Left lobe of liver (tissue), 2 donors: Measurements from ENCODE around the gene PAMR1. TPM values are rescaled to one million over a fixed set of nuclear protein-coding genes. Genes with fewer than 3 reads are reported as not detected.

ENCODE experiments used
- ATAC-seq: fragments of 200-7000 bp; cut with Tn5 transposase; one replicate; pipeline ENCODE4 v1.9.1; 2020; ENCODE audit warnings: mild to moderate bottlenecking, moderate library complexity
- DNase-seq: peaks from one replicate; pipeline ENCODE4 v3.0.0-alpha.2; 2020; ENCODE audit warnings: low spot score
- total RNA-seq: library from RNA; stranded (reverse); gene quantifications from one replicate; pipeline ENCODE4 v1.2.1, GENCODE V29; 2021
- donor health status: DM: no; HTN: no; CAD: no; lungs with moderate emphysema.
- donor health status: DM: no; HTN: yes; CAD: no.

Gene PAMR1
- total RNA-seq, 1 donor from 2014 or later: 1.8 TPM

- ATAC-seq: no peak
Measured at GRCh38 chr11:35501776-35502175, 23.6 kb downstream of the PAMR1 start.

GRCh38 chr11:35500744-35501143 is 24.7 kb downstream of the PAMR1 start:
- DNase-seq (no peak), ATAC-seq (no peak)

More at GRCh38 chr11:35501776-35502175, 23.6 kb downstream of the PAMR1 start:
- DNase-seq: no peak

- ATAC-seq (no peak), DNase-seq (no peak)
Measured at GRCh38 chr11:35496416-35496815, 29.0 kb downstream of the PAMR1 start.

- DNase-seq: no peak
- no peak for ATAC-seq
Measured at GRCh38 chr11:35494957-35495490, 30.4 kb downstream of the PAMR1 start.

- DNase-seq (no peak), ATAC-seq (no peak)
Measured at GRCh38 chr11:35491231-35491871, 34.1 kb downstream of the PAMR1 start.

- ATAC-seq: no peak
Measured at GRCh38 chr11:35488117-35488516, 37.3 kb downstream of the PAMR1 start.

GRCh38 chr11:35487532-35488078 is 37.8 kb downstream of the PAMR1 start:
- ATAC-seq: peak; percentile 25

More at GRCh38 chr11:35488117-35488516, 37.3 kb downstream of the PAMR1 start:
- DNase-seq: no peak

GRCh38 chr11:35486934-35487333 is 38.5 kb downstream of the PAMR1 start:
- peak; percentile 42 for ATAC-seq
- DNase-seq: no peak

More at GRCh38 chr11:35487532-35488078, 37.8 kb downstream of the PAMR1 start:
- no peak for DNase-seq

- ATAC-seq (no peak), DNase-seq (no peak)
Measured at GRCh38 chr11:35486446-35486845, 39.0 kb downstream of the PAMR1 start.

GRCh38 chr11:35485656-35486322 is 39.6 kb downstream of the PAMR1 start:
- DNase-seq (peak; percentile 65), ATAC-seq (peak; percentile 95)

GRCh38 chr11:35484435-35484834 is 41.0 kb downstream of the PAMR1 start:
- DNase-seq (no peak), ATAC-seq (no peak)

GRCh38 chr11:35483131-35483820 is 42.1 kb downstream of the PAMR1 start:
- no peak for DNase-seq
- no peak for ATAC-seq

- ATAC-seq (no peak), DNase-seq (no peak)
Measured at GRCh38 chr11:35479731-35480130, 45.7 kb downstream of the PAMR1 start.

- ATAC-seq: peak; percentile 81
- peak; percentile 59 for DNase-seq
Measured at GRCh38 chr11:35478471-35479091, 46.8 kb downstream of the PAMR1 start.

GRCh38 chr11:35477901-35478300 is 47.5 kb downstream of the PAMR1 start:
- ATAC-seq (no peak), DNase-seq (no peak)

GRCh38 chr11:35474688-35475087 is 50.7 kb downstream of the PAMR1 start:
- DNase-seq (no peak), ATAC-seq (no peak)

- ATAC-seq (no peak), DNase-seq (no peak)
Measured at GRCh38 chr11:35473795-35474374, 51.5 kb downstream of the PAMR1 start.

- ATAC-seq (no peak), DNase-seq (no peak)
Measured at GRCh38 chr11:35470616-35471015, 54.8 kb downstream of the PAMR1 start.

- ATAC-seq (no peak), DNase-seq (no peak)
Measured at GRCh38 chr11:35466058-35466457, 59.4 kb downstream of the PAMR1 start.

GRCh38 chr11:35464308-35464707 is 61.1 kb downstream of the PAMR1 start:
- DNase-seq: no peak
- ATAC-seq: no peak
